Measurements from ENCODE around the gene GPATCH8. TPM values are rescaled to one million over a fixed set of nuclear protein-coding genes. Genes with fewer than 3 reads are reported as not detected.

Gene GPATCH8
- total and polyA plus RNA-seq, 2 donors (not counting 1 experiment from before 2014, with no cell fraction given) = 13.7 to 19.3 TPM

DNA sequence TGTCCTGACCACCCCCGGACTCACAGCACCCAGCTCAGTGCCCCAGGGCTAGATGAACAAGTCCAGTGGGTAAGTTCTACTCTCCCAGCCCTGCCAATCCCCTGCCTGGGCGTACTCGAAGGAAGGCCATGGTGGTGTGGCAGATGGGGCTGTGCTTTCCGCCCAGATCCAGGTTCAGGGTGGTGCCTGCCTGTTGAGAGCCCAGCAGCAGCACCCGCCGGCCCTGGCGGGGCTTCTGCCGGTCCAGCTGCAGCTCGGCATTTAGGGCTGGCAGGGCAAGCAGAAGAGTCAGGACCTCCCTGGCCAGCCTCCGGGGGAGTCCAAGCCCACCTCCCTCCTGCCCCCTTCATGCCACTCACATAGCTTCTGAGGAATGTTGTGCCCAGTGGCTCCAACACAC lies 123.3 kb downstream of the GPATCH8 start:
- Histone ChIP-seq H3K9ac (ENCODE audit: insufficient read depth, low read length) (no peak overlapping the region), H2AFZ (ENCODE audit: low read length) (no peak overlapping the region), H3K4me1 (ENCODE audit: control insufficient read depth, extremely low read depth, insufficient read depth, low read length) (no peaks in the 10 kb centered on the region), H3K79me2 (ENCODE audit: control insufficient read depth, insufficient read depth, low read length) (no peaks in the 10 kb centered on the region), H4K20me1 (ENCODE audit: control insufficient read depth, extremely low read depth, insufficient read depth, low read length) (no peaks in the 10 kb centered on the region), H3K27me3 (ENCODE audit: control insufficient read depth, insufficient read depth, low read length) (peaks cover 19% of the 10 kb centered on the region), H3K4me3 (replicated peaks in 1 of 4; ENCODE audit: control extremely low read depth in 1 of 4, insufficient read depth in 1 of 4, low read depth in 3 of 4, low read length in 4 of 4) (no peak overlapping the region), H3K9me3 (ENCODE audit: control insufficient read depth, insufficient read depth, low read depth, low read length) (no peaks in the 10 kb centered on the region), H3K36me3 (ENCODE audit: control insufficient read depth, insufficient read depth, low read length) (no peaks in the 10 kb centered on the region), H3K4me2 (ENCODE audit: extremely low read depth, insufficient read depth, low read length) (no peak overlapping the region), H3K27ac (ENCODE audit: insufficient read depth, low read length) (no peak overlapping the region)
- DNase-seq (ENCODE audit: low read depth in 2 of 2) = no peak
- TF ChIP-seq EZH2 (IDR thresholded peaks at IDR 0.05; ENCODE audit: low read length, missing control alignments) = no peak
- no peak for TF ChIP-seq CTCF (conservative IDR thresholded peaks at IDR 0.05 in 1 of 2, IDR thresholded peaks at IDR 0.05 in 1 of 2; ENCODE audit: low read depth in 1 of 2, low read length in 2 of 2)

- H3K4me1 ChIP-seq (ENCODE audit: control insufficient read depth, extremely low read depth, insufficient read depth, low read length) = no peaks in the 10 kb centered on the region
- no peak overlapping the region for H3K4me2 ChIP-seq (ENCODE audit: extremely low read depth, insufficient read depth, low read length)
- TF ChIP-seq CTCF (conservative IDR thresholded peaks at IDR 0.05 in 1 of 2, IDR thresholded peaks at IDR 0.05 in 1 of 2; ENCODE audit: low read depth in 1 of 2, low read length in 2 of 2) (no peak), EZH2 (IDR thresholded peaks at IDR 0.05; ENCODE audit: low read length, missing control alignments) (no peak)
- no peaks in the 10 kb centered on the region for H4K20me1 ChIP-seq (ENCODE audit: control insufficient read depth, extremely low read depth, insufficient read depth, low read length)
- H3K36me3 ChIP-seq (ENCODE audit: control insufficient read depth, insufficient read depth, low read length) = no peaks in the 10 kb centered on the region
- H3K79me2 ChIP-seq (ENCODE audit: control insufficient read depth, insufficient read depth, low read length) = no peaks in the 10 kb centered on the region
- H3K27ac ChIP-seq (ENCODE audit: insufficient read depth, low read length) = no peak overlapping the region
- H2AFZ ChIP-seq (ENCODE audit: low read length) = no peak overlapping the region
- no peaks in the 10 kb centered on the region for H3K9me3 ChIP-seq (ENCODE audit: control insufficient read depth, insufficient read depth, low read depth, low read length)
- no peak for DNase-seq (ENCODE audit: low read depth in 2 of 2)
- H3K27me3 ChIP-seq (ENCODE audit: control insufficient read depth, insufficient read depth, low read length) = peaks cover 6% of the 10 kb centered on the region
- H3K9ac ChIP-seq (ENCODE audit: insufficient read depth, low read length) = no peak overlapping the region
- H3K4me3 ChIP-seq (replicated peaks in 1 of 4; ENCODE audit: control extremely low read depth in 1 of 4, insufficient read depth in 1 of 4, low read depth in 3 of 4, low read length in 4 of 4) = no peak overlapping the region
Observed at GRCh38 chr17:44378171-44378705, 125.0 kb downstream of the GPATCH8 start.

- no peaks in the 10 kb centered on the region for H3K4me1 ChIP-seq (ENCODE audit: control insufficient read depth, extremely low read depth, insufficient read depth, low read length)
- H3K36me3 ChIP-seq (ENCODE audit: control insufficient read depth, insufficient read depth, low read length) = no peaks in the 10 kb centered on the region
- no peak overlapping the region for H2AFZ ChIP-seq (ENCODE audit: low read length)
- no peak for DNase-seq (ENCODE audit: low read depth in 2 of 2)
- H3K4me2 ChIP-seq (ENCODE audit: extremely low read depth, insufficient read depth, low read length) = no peak overlapping the region
- no peak overlapping the region for H3K27ac ChIP-seq (ENCODE audit: insufficient read depth, low read length)
- H3K27me3 ChIP-seq (ENCODE audit: control insufficient read depth, insufficient read depth, low read length) = no peaks in the 10 kb centered on the region
- H3K79me2 ChIP-seq (ENCODE audit: control insufficient read depth, insufficient read depth, low read length) = no peaks in the 10 kb centered on the region
- TF ChIP-seq EZH2 (IDR thresholded peaks at IDR 0.05; ENCODE audit: low read length, missing control alignments) = no peak
- TF ChIP-seq CTCF (conservative IDR thresholded peaks at IDR 0.05 in 1 of 2, IDR thresholded peaks at IDR 0.05 in 1 of 2; ENCODE audit: low read depth in 1 of 2, low read length in 2 of 2) = no peak
- H3K9me3 ChIP-seq (ENCODE audit: control insufficient read depth, insufficient read depth, low read depth, low read length) = no peaks in the 10 kb centered on the region
- no peak overlapping the region for H3K4me3 ChIP-seq (replicated peaks in 1 of 4; ENCODE audit: control extremely low read depth in 1 of 4, insufficient read depth in 1 of 4, low read depth in 3 of 4, low read length in 4 of 4)
- no peak overlapping the region for H3K9ac ChIP-seq (ENCODE audit: insufficient read depth, low read length)
- no peaks in the 10 kb centered on the region for H4K20me1 ChIP-seq (ENCODE audit: control insufficient read depth, extremely low read depth, insufficient read depth, low read length)
Observed at GRCh38 chr17:44376779-44377178, 126.4 kb downstream of the GPATCH8 start.

Data from fibroblast of lung (primary cell).